NCI-H1048 (cell line): ENCODE data around the gene TGFBR3L.
"Not testable (repeated sequence)": the region's sequence is repeated elsewhere in the genome, so short reads cannot be mapped to it uniquely, and the experiment has no call there.

Source experiments
- DNase-seq: peaks from one replicate; lab custom pipeline; 2025; lab: John Stamatoyannopoulos, UW

Gene TGFBR3L

DNA sequence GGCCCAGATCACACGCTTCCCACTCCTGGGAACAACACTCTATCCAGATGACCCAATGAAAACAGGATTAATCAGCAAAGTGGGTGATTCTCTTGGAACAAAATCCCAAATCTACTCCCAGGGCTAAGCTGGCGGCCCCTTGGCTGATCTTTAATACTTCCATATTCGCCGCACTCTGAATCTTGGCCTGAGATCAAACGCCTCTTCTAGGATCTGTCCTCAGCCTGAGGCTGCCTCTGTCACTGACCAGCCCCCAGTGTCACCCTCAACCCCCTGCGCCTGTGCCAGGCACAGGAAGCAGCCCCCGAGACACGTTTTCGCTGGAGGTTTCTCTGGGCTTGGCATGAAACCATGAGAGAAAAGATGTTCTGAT, 13.7 kb downstream of the TGFBR3L start:
- no peak for DNase-seq

DNA sequence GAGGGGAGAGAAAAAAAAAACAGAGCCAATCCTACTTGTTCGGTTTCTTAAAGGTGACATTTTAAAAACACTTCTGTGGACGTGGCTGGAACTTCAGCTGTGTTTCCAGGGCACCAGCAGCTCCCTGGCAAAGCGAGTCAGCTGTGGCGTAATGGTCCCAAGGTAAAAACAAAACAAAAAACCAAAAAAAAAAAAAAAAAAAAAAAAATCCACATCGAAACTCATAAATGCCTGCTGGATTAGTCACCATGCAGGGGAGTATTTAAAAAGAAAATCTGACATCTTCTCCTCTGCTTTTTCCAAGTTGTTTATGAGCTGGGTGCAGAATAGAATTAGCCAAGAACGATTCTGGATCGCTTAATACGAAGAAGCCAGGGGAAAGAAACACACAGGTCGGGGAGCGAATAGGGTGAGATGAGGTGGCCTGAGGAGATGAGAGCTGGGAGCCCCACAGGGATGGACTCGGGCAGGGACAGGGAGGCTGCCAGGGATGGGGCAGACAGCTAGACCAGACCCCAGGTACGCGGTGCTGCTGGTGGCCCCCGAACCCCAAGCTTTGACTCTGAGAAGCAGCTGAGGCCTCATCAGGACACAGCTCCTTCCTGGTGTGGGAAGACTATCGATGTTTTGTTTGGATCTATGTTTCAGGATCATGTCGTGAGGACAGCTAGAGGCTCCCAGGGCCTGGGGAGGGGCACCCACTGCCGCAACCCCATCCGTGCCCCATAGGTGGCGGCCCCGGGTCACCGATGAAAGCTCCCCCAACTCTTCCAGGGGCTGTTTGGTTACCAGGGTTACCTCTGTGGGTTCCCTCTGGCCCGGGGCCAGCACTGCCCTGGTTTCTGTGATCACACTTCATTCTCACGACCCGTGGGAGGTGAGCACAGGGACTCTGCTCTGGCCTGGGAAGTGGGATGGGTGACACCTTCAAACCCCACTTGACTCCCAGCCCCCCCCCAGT, 14.4 kb downstream of the TGFBR3L start:
- peak; percentile 18 for DNase-seq

DNA sequence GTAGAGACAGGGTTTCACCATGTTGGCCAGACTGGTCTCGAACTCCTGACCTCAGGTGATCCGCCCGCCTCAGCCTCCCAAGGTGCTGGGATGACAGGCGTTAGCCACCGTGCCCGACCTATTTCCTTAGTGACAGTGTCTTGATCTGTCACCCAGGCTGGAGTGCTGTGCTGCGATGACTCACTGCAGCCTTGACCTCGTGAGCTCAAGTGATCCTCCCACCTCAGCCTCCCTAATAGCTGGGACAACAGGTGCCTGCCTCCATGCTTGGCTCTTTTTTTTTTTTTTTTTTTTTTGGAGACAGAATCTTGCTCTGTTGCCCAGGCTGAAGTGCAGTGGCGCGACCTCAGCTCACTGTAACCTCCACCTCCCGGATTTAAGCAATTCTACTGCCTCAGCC, 15.4 kb downstream of the TGFBR3L start:
- DNase-seq, result not testable (repeated sequence)

DNA sequence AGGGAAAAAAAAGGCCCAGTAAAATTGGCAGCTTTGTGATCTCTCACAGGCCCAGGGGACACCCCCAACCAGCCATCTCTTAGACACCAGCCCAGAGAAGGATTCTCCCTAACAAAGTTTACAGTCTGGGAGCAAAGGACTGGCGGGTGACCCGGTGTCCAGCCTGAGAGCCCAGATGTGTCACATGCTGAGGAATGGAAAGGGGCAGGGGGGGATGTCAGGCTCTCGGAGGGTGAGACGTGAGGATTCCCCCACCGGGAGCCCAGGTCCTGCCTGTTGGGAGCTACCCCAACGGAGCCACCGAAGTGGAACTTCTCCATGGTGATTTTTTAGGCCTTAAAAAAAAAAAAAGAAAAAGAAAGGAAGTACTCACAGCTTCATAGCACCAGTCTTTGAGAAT, 16.1 kb downstream of the TGFBR3L start:
- no peak for DNase-seq

- no peak for DNase-seq
These were observed 16.8 kb downstream of the TGFBR3L start for GRCh38 chr19:7931221-7932061.

DNA sequence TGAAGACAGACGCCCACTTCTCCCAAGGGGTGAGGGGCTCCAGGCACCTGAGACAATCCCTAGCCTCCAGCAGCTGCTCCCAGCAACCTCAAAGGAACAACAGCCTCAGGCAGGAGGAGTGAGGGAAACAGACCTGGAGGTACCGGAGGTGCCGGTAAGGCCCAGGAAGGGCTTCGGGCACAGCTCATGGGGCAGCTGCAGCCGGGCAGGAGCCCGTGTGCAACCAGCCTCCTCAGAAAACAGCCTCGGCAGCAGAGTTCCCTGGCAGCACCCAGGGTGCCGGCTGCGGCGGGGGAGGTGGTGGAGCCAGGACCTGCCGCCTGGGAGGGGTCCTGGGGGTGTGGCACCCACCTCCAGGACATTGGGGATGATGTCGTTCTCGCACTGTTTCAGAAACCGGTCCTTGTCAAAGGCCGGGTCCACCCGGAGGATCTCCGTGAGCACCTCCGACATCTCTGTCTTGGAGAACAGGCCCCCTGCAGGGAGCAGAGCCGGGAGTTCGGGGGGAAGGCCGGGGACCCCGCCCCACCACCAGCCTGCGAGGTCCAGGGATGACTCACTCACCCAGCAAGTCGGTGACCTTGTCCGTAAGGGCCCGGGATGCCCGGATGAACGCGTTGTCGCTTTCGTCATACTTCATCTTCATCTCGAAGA, 17.8 kb downstream of the TGFBR3L start:
- no peak for DNase-seq

GRCh38 chr19:7932930-7933300, 18.3 kb downstream of the TGFBR3L start:
- DNase-seq, result no peak

DNA sequence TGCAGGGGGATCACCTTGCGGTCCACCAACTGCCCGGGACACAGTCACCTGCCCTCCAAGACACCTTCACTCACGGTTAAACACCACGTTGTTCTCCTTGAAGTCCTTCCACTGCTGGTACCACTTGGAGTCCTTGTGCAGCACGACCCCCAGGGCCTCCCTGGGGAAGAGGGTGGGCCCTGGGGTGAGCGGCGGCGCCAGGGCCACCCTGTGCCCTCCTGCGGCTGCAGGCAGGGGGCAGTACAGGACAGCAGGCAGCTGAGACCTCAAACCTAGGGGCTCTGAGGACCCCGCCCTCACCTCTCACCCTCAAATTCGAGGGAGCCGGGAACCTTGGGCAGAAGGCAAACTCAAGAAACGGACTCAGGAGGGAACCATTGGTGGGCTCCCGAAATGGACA, 18.8 kb downstream of the TGFBR3L start:
- DNase-seq, result no peak

- no peak for DNase-seq
These were observed 19.4 kb downstream of the TGFBR3L start for GRCh38 chr19:7933828-7934725.

GRCh38 chr19:7934766-7935165, 20.1 kb downstream of the TGFBR3L start:
- no peak for DNase-seq

GRCh38 chr19:7940841-7941240, 26.2 kb downstream of the TGFBR3L start:
- no peak for DNase-seq

GRCh38 chr19:7941895-7942596, 27.4 kb downstream of the TGFBR3L start:
- no peak for DNase-seq

- no peak for DNase-seq
These were observed 28.4 kb downstream of the TGFBR3L start for GRCh38 chr19:7942981-7943443.

DNA sequence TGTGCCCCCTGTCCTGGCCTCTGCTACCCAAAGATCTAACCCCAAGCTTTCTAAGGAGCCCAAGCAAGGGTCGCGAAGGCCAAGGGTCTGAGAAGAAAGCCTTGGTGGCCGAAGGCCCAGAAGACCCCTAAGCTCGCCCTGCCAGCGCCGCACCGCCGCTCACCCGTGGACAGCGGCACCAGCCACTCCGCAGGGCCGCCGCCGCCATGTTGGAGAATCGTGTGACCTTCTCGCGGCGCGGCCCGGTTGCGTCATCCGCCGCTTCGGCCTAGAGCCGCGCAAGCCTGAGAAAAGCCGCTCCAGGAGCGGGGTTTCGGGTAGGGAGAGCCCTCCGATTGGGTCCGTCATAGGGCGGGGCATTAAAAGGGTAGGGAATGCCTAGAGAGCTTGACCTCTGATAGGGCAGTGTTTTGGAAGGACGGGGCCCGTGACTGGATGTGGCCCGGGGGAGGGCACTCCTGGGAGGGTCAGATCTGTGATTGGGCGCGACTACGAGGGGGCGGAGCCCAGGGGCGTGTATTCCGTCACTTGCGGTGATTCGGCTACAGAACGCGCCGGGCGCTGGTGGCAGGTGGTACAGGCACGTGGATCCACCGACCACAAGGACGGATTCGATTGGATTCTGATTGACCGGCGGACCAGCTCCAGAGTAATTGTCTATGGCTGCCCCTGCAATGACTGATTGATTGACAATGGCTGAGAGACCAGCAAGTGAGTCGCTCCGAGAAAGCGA, 29.0 kb downstream of the TGFBR3L start, which contains the start of gene TIMM44:
TSS of gene TIMM44 (minus strand) at position 223 of the 733 bp plus-strand sequence. CDS start at position 208, 15 bp downstream.
- DNase-seq, result peak; percentile 98

- DNase-seq, result peak; percentile 55
These were observed 29.6 kb downstream of the TGFBR3L start for GRCh38 chr19:7944177-7944761.

DNA sequence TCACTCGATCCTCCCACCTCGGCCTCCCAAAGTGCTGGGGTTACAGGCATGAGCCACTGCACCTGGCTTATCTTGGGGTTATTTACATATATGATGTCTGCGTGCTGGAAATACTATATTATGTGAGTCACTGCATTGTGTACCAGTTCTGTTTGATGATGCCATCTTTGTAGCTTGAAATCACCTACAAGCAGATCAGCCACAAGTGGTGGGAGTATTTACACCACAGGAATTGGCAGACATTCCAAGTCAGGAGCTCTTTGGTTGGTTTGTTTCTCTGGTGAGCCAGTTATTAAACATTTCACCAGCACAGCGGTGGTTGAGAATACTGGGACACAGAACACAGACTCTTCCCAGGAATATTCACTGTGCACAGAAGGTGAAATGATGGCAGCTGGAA, 33.3 kb downstream of the TGFBR3L start:
- no peak for DNase-seq

GRCh38 chr19:7953060-7953459, 38.4 kb downstream of the TGFBR3L start:
- DNase-seq, result no peak

DNA sequence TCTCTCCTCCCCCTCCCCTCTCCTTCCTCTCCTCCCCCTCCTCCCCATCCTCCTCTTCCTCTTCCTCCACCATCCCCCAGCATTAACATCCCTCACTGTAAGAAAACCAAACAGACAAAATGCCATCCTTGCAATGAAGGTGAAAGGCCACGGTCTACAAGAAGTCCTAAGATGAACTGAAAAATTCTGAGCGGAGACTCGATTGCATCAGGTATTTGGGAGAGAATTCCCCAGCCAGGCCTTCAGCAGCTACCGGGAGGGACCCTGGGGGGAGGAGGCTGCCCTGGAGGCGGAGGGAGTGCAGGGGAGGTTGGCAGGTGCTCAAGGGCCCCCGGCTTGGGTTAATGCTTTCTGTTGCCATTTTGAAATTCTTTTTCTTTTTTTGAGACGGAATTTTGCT, 38.9 kb downstream of the TGFBR3L start:
- no peak for DNase-seq

DNA sequence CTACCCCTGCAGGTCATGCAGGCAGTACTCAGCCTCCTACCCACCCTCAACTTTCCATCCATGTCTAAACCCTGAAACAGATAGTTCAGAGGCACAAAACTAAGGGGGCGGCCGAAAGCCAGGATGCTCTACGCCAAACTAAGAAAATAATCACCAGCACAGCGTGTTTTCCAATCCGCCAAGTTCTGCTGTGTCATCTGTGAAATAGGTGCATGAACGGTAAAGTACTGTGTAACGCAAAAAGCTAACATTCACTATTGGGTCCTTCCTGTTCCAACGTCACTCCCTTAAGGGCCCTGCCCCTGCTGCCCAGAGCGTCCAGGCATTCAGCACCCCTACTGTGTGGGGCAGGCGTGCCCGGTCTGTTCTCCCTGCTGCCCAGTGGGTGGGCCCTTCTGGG, 41.1 kb downstream of the TGFBR3L start:
- no peak for DNase-seq
